RPMI8226 (cell line): ENCODE measurements around the gene TRABD2A.
"Not testable (repeated sequence)": the region's sequence is repeated elsewhere in the genome, so short reads cannot be mapped to it uniquely, and the experiment has no call there.

Source experiments
- DNase-seq: peaks from one replicate; pipeline ENCODE4 v3.0.0-alpha.2; 2015

The TRABD2A gene

GRCh38 chr2:84878896-84879583 lies 1.8 kb downstream of the TRABD2A start:
- DNase-seq, result no peak

GRCh38 chr2:84878459-84878858 lies 2.4 kb downstream of the TRABD2A start:
- no peak for DNase-seq

- DNase-seq, result no peak
These were observed 4.5 kb downstream of the TRABD2A start for GRCh38 chr2:84876369-84876768.

GRCh38 chr2:84875619-84876018 lies 5.3 kb downstream of the TRABD2A start:
- not testable (repeated sequence) for DNase-seq

GRCh38 chr2:84875213-84875560 lies 5.7 kb downstream of the TRABD2A start:
- DNase-seq, result no peak

- no peak for DNase-seq
These were observed 6.3 kb downstream of the TRABD2A start for GRCh38 chr2:84874381-84875212.

- no peak for DNase-seq
These were observed 7.5 kb downstream of the TRABD2A start for GRCh38 chr2:84873350-84873749.

- not testable (repeated sequence) for DNase-seq
These were observed 8.2 kb downstream of the TRABD2A start for GRCh38 chr2:84872691-84873090.

GRCh38 chr2:84870306-84870705 lies 10.6 kb downstream of the TRABD2A start:
- peak; percentile 18 for DNase-seq

GRCh38 chr2:84868327-84868726 lies 12.6 kb downstream of the TRABD2A start:
- DNase-seq, result not testable (repeated sequence)

GRCh38 chr2:84866122-84866521 lies 14.8 kb downstream of the TRABD2A start:
- no peak for DNase-seq

- no peak for DNase-seq
These were observed 15.6 kb downstream of the TRABD2A start for GRCh38 chr2:84865181-84865783.

- no peak for DNase-seq
These were observed 18.9 kb downstream of the TRABD2A start for GRCh38 chr2:84862006-84862405.

- no peak for DNase-seq
These were observed 19.3 kb downstream of the TRABD2A start for GRCh38 chr2:84861539-84861938.

- DNase-seq, result no peak
These were observed 21.9 kb downstream of the TRABD2A start for GRCh38 chr2:84858937-84859336.

- DNase-seq, result no peak
These were observed 22.8 kb downstream of the TRABD2A start for GRCh38 chr2:84858123-84858522.

- DNase-seq, result no peak
These were observed 23.3 kb downstream of the TRABD2A start for GRCh38 chr2:84857566-84857965.

GRCh38 chr2:84856787-84857186 lies 24.1 kb downstream of the TRABD2A start:
- peak; percentile 42 for DNase-seq

- no peak for DNase-seq
These were observed 25.2 kb downstream of the TRABD2A start for GRCh38 chr2:84855731-84856130.

- DNase-seq, result no peak
These were observed 26.0 kb downstream of the TRABD2A start for GRCh38 chr2:84854850-84855249.

GRCh38 chr2:84851876-84852275 lies 29.0 kb downstream of the TRABD2A start:
- DNase-seq, result no peak

- no peak for DNase-seq
These were observed 30.4 kb downstream of the TRABD2A start for GRCh38 chr2:84850471-84850870.

GRCh38 chr2:84849271-84849952 lies 31.5 kb downstream of the TRABD2A start:
- no peak for DNase-seq
